Measurements from ENCODE around the gene GNAL. TPM values are rescaled to one million over a fixed set of nuclear protein-coding genes. Genes with fewer than 3 reads are reported as not detected.

Gene GNAL
- total RNA-seq, 4 donors from 2014 or later = 13.3 to 22.0 (median 19.9) TPM

GRCh38 chr18:11884396-11885030, 195.4 kb downstream of the GNAL start:
- H3K27ac ChIP-seq (replicated peaks in 1 of 4) = no peak overlapping the region
- H3K9me3 ChIP-seq = no peaks in the 10 kb centered on the region
- intact Hi-C loops (cut with DNase I) = no loop called here
- H3K36me3 ChIP-seq = peaks cover 40 to 88% (median 70%) of the 10 kb centered on the region in 4 donors
- 88% methylated on average over 11 of the region's 12 CpGs for WGBS
- TF ChIP-seq CTCF (IDR thresholded peaks at IDR 0.05) = no peak
- no peak for TF ChIP-seq POLR2A (IDR thresholded peaks at IDR 0.05; ENCODE audit: low read depth)
- no peak for TF ChIP-seq EP300 (IDR thresholded peaks at IDR 0.05)
- no peak for TF ChIP-seq POLR2AphosphoS5 (IDR thresholded peaks at IDR 0.05)
- no peaks in the 10 kb centered on the region for H3K27me3 ChIP-seq
- H3K4me1 ChIP-seq = no peaks in the 10 kb centered on the region
- H3K4me3 ChIP-seq = no peak overlapping the region
- no peak for DNase-seq (ENCODE audit: extremely low spot score)

- Histone ChIP-seq H3K4me3 (no peak overlapping the region), H3K27ac (replicated peaks in 1 of 4) (no peak overlapping the region), H3K9me3 (no peaks in the 10 kb centered on the region), H3K4me1 (no peaks in the 10 kb centered on the region), H3K36me3 (peaks cover 46 to 95% (median 79%) of the 10 kb centered on the region in 4 donors), H3K27me3 (no peaks in the 10 kb centered on the region)
- no peak for TF ChIP-seq CTCF (IDR thresholded peaks at IDR 0.05)
- DNase-seq (ENCODE audit: extremely low spot score) = no peak
- intact Hi-C loops (cut with DNase I) = no loop called here
- WGBS = 68% methylated on average over 22 of the region's 22 CpGs
Observed at GRCh38 chr18:11885278-11885947, 196.3 kb downstream of the GNAL start.

- Histone ChIP-seq H3K9me3 (no peaks in the 10 kb centered on the region), H3K36me3 (peaks cover 47 to 95% (median 79%) of the 10 kb centered on the region in 4 donors), H3K27me3 (no peaks in the 10 kb centered on the region), H3K4me3 (no peak overlapping the region), H3K27ac (replicated peaks in 1 of 4) (no peak overlapping the region), H3K4me1 (no peaks in the 10 kb centered on the region)
- no peak for TF ChIP-seq EP300 (IDR thresholded peaks at IDR 0.05)
- TF ChIP-seq CTCF (IDR thresholded peaks at IDR 0.05) = no peak
- TF ChIP-seq POLR2AphosphoS5 (IDR thresholded peaks at IDR 0.05) = no peak
- no peak for TF ChIP-seq POLR2A (IDR thresholded peaks at IDR 0.05; ENCODE audit: low read depth)
- DNase-seq (ENCODE audit: extremely low spot score) = no peak
- intact Hi-C loops (cut with DNase I) = no loop called here
- 84% methylated on average over 16 of the region's 19 CpGs for WGBS
Observed at GRCh38 chr18:11886577-11887110, 197.6 kb downstream of the GNAL start.

- intact Hi-C loops (cut with DNase I) = no loop called here
- H3K27me3 ChIP-seq = no peaks in the 10 kb centered on the region
- H3K9me3 ChIP-seq = no peaks in the 10 kb centered on the region
- peaks cover 44 to 95% (median 81%) of the 10 kb centered on the region in 4 donors for H3K36me3 ChIP-seq
- H3K4me1 ChIP-seq = no peaks in the 10 kb centered on the region
- no peak for DNase-seq (ENCODE audit: extremely low spot score)
- WGBS = 81% methylated on average over 8 of the region's 8 CpGs
- H3K4me3 ChIP-seq = no peak overlapping the region
- no peak for TF ChIP-seq POLR2AphosphoS5 (IDR thresholded peaks at IDR 0.05)
- TF ChIP-seq CTCF (IDR thresholded peaks at IDR 0.05) = no peak
- TF ChIP-seq EP300 (IDR thresholded peaks at IDR 0.05) = no peak
- TF ChIP-seq POLR2A (IDR thresholded peaks at IDR 0.05; ENCODE audit: low read depth) = no peak
- H3K27ac ChIP-seq (replicated peaks in 1 of 4) = no peak overlapping the region
Observed at GRCh38 chr18:11887328-11888128, 198.5 kb downstream of the GNAL start.
